Measurements from ENCODE around the gene CREB5.

GRCh38 chr7:28516390-28517172 lies 104.3 kb downstream of the CREB5 start:
- no peak for TF ChIP-seq POLR2A (IDR thresholded peaks at IDR 0.05)
- TF ChIP-seq CTCF (IDR thresholded peaks at IDR 0.05 in 4 of 5, conservative IDR thresholded peaks at IDR 0.05 in 1 of 5) = no peak

Measured in gastrocnemius medialis (tissue), 4 donors.